ENCODE results near the gene XRRA1.
A peak's percentile ranks its signal among the peaks of the same experiment; 100 is the strongest.

The XRRA1 gene

GRCh38 chr11:74950374-74950969, 1.6 kb upstream of the XRRA1 start:
- DNase-seq: no peak

DNA sequence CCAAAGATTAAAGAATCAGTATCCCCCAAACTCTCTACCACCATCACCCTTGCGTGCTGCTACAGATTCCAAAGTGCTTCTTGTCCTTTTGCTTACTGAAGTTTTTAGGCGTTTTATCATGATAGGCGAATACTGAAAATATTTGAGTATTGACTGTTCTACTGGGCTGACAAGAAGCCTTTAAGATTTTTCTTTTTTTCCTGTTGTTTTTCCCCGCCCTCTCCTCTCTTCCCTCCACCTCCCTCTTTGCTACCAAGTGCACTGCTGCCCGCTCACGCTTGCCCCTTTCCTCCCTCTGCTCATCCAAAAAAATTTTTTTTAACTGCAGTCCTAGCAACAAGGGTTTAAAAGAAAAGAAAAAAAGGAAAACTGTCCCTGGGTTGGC, 854 bp upstream of the XRRA1 start:
- DNase-seq: no peak

DNA sequence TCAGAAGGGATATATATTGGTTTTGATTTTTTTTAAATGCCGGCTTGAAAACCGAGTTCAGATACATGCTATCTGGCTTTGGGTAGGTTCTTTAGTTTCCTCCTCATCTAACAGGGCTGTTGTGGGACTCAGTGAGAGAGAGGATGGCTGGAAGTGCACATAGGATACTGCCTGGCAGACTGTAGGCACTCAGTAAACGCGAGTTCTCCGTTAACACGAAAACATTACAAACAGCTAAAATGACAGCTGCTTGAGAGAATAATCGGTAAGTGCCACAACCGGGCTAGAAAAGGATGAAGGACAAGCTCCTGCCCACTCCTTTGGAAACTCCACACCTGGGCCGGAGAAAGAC, 369 bp downstream of the XRRA1 start:
- no peak for DNase-seq

- no peak for DNase-seq
Measured at GRCh38 chr11:74942073-74942759, 6.7 kb downstream of the XRRA1 start.

DNA sequence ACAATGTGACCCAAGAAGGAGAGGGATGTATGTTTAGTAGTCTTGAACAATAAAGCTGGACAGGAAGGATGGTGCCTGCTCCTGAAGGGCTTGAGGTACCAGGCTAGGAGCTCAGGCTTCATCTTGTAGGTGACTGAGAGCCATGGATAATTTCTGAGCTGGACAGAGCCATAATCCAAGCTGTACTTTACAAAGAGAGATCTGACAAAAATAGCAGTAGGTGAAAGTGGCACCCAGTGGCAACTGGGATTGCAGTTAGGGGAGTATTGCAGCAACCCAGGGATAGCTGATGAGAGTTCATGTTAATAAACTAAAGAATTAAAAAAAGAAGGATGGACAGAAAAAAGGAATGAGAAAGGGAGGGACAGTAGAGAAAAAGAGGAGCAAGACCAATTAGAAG, 7.4 kb downstream of the XRRA1 start:
- DNase-seq: no peak

GRCh38 chr11:74937696-74938475, 11.0 kb downstream of the XRRA1 start:
- DNase-seq: no peak

- no peak for DNase-seq
Measured at GRCh38 chr11:74936976-74937375, 11.9 kb downstream of the XRRA1 start.

DNA sequence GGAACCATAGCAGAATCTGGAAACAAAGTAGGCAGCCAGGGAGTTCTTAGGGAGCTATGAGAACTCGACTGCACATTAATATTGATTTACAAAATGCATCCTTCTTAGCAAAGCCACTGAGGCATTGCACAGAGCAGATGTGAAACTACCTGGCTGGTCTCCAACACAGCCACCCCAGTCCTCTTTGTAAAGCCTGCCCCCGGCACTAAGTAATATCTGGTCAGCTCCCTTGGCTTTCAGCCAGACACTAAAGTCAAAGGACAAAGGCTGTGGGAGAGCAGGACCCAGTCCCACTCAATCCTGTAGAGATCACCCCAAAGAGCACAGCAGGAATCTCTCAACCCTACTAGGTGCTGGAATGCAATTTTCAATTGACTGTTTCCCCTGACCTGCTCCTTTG, 12.8 kb downstream of the XRRA1 start:
- no peak for DNase-seq

GRCh38 chr11:74935285-74935684, 13.6 kb downstream of the XRRA1 start:
- DNase-seq: no peak

DNA sequence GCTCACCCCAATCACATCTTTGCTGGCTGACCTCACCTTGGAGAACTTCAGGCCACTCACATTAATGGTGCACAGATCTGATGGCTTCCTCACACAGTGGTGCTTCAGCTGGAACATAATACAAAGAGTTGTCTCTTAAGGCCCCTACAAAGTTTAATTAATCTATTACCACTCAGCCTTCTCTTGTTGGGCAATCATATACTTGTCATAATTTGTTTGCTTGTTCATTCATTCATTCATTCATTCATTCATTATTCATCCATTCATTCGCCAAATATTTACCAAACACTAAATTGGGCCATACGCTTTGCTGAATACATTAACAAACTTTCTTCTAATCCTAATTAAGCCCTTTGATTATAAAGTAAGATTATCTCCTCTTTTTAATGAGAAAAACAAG, 15.1 kb downstream of the XRRA1 start:
- DNase-seq: no peak

- no peak for DNase-seq
Measured at GRCh38 chr11:74932797-74933196, 16.1 kb downstream of the XRRA1 start.

- no peak for DNase-seq
Measured at GRCh38 chr11:74932169-74932568, 16.7 kb downstream of the XRRA1 start.

DNA sequence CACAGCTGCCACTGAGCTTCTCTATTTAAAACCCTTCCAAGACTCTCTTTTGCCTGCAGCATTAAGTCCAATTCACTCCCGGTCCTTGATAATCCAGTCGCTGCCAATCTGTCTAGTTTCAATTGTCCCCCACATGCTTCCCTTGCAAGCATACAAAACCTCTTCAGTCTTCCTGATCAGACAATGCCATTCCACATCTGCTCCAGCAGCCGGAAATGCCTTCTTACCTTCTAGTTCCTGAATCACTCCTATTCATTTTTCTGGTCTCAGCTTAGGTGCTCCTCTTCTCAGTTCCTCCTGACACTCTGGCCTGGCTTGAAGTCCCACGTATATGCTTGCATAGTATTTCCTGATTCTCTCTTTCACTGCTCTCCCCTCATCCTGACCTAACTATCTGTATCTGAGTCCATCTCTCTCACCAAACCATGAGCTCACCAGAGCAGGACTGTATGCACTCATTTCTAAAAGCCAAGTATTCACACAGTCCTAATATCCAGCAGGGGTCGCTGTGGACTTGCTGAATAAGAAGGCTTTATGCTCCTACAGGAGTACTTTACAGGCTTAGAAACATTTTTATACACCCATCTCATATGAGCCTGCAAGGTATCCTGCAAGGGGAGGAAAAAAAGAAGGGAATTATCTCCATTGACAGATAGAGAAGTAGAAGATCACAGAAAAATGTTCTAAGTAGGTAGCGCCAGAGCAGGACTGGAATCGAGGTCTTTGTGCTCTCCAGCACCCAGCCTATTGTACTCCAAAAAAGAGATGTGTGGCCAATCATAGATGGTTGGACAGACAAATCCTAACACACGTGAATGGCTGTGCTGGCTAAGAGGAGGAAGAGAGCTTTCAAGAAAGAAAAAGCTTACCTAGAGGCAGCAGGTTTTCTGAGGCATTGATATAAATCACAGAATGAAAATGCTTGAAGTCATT, 19.2 kb downstream of the XRRA1 start:
- peak; percentile 59 for DNase-seq

DNA sequence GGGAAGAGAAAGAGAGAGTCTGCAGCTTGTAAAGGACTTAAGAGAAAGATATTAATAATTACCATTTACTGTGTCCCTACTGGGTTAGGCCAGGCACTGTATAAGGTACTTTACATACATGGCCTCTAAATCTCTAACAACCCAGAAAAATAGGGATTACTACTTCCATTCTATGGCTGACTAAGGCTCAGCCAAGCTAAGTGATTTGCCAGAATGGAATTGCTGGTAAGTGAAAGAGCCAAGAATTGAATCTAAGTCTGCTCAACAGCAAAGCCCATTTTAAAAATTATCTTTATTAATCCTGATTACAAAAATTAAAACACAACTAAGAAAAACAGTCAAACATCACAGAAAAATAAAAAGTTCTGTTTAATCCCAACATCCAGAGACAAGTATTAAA, 21.4 kb downstream of the XRRA1 start:
- no peak for DNase-seq

DNA sequence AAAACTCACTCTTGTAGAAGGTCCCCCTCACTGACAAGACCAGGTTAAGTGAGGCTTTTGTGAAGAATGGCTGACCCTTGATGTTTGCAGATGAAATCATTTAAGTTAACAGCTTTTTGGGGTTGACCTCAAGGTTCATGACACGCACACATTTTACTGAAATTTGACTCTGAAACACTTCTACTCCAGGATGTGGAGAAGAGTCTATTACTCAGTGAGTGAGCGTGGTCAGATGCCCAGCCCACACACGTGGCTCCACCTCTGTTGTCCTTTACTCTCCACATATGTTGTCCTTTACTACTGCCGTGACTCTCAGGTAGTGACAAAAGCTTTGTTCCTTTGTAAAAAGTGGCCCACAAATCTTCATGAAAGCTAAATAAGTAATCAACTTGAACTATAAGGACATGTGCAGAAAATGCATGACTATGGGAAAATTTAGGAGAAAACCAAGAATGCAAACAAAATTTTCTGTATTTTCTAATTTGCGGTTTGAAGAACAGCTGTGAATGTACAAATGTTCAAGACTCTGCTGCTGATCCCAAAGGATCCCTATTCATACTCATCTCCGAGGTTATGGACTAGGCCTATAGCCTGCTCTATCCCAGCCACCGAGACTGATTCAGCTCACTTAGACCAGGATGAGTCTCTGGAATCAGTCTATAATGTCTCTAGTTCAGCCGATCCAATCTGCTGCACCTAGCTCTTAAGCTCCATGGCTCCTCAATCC, 22.4 kb downstream of the XRRA1 start:
- no peak for DNase-seq

DNA sequence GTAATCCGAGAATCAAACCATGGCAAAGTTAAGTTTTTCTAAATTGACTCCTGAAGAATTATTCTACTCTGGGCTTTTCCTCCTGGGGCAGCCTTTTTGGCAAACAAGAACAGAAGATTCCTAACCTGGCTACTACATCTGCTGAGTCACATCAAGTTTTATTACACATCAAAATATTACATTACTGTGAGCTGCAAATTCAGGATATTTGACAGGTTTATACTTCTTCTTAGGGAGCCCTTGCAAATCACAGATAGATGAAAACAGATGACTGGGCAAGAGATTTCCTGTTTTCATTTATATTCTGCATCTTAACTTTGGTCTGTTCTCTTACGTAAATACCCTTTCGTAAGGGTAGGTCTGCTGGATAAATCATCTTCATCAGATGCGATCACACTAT, 23.6 kb downstream of the XRRA1 start:
- DNase-seq: no peak

DNA sequence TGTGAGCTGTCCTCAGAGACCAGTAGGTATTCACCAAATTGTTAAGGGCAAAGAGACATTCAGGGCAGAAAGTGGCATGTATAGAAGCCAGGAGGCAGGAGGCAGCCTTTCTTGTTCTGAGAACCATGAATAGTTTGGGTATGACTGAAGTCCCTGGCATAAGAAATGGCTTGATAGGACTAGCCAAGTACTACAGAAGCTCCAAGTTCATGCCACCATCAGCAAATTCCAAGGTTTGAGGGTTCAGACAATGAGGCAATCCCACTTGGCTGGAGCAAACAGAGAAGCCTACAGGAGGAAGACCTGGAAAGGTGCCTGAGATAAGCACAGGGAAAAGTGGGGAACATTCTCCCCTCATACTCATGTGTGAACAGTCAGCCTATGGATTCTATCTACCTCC, 25.8 kb downstream of the XRRA1 start:
- DNase-seq: no peak

DNA sequence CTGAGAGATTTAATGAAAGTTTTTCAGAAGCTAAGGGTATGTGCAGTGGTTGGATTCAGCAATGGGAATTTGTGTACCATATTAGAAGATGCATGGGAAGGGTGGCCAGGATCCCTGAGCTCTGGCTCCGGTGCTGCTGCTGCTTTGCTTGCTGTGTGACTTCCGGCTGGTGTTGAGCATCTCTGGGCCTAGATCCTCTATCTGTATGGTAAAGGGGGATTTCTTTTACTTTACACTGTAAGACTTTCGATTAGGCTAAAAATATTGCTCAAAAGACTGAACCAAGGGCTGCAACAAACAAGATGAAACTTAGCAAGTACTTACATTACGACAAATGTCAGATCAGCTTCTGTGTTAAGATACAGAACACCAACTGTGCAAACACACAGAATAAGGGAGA, 39.1 kb downstream of the XRRA1 start:
- DNase-seq: no peak

- no peak for DNase-seq
Measured at GRCh38 chr11:74909385-74909784, 39.5 kb downstream of the XRRA1 start.

DNA sequence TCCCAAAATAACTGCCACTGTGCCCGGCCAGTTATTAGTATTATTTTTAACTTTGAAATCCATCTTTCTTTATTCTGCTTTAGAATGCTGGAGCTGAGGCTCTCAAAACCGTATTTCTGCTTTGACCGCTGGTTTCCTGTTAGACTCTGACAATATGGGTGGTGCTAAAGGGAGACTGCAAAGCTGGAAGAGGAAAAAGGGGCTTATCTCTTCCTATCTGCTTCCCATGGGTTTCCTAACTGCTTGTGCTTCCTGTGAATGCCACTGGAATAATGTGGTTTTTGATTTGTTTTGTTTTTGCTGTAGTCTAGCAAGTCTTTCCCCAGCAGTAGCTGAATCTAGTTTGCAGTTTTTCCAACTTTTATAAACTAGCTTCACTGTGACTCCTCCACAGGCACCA, 43.6 kb downstream of the XRRA1 start:
- no peak for DNase-seq

GRCh38 chr11:74902342-74902741, 46.5 kb downstream of the XRRA1 start:
- DNase-seq: no peak

DNA sequence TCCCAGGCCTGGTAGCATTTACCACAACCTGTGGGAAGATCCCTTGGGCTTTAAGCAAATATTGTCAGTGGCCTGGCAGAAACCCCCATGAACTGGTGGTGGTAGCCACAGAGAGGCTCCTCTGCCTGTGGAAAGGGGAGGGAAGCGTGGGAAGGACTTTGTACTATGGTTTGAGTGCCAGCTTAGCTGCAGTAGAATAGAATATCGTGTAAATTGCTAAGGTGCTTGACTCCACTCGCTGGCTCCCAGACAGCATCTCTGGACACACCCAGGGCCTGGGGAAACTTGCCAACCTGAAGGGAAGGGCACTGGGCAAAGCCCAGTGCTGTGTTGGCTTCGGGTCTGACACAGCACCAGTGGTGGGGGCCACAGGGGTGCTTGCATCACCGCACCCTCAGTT, 52.6 kb downstream of the XRRA1 start:
- DNase-seq: no peak

All from right hindlimb (tissue), 1 donor.